WERI-Rb-1 (cell line): Measurements from ENCODE around the gene FABP7.

Source experiments
- DNase-seq: peaks from one replicate; pipeline ENCODE4 v3.0.0-alpha.2; 2020
- H3K27ac ChIP-seq: fragments of 250-450 bp; sonication (Bioruptor Pico); 2 replicates; pipeline ENCODE4 v1.5.1; 2020; ENCODE audit warnings: mild to moderate bottlenecking, moderate library complexity
- H3K27me3 ChIP-seq: fragments of 250-450 bp; sonication (Bioruptor Pico); 2 replicates; pipeline ENCODE4 v1.5.1; 2021; ENCODE audit warnings: mild to moderate bottlenecking, low read depth, moderate library complexity; ENCODE audit not compliant: insufficient read depth, severe bottlenecking
- H3K36me3 ChIP-seq: fragments of 250-450 bp; sonication (Bioruptor Pico); 2 replicates; pipeline ENCODE4 v1.5.1; 2020; ENCODE audit warnings: mild to moderate bottlenecking, moderate library complexity
- H3K4me3 ChIP-seq: 2 replicates; pipeline ENCODE4 v1.5.1; 2011; ENCODE audit warnings: low read depth, mild to moderate bottlenecking, control low read depth, low read length
- H3K9me3 ChIP-seq: fragments of 250-450 bp; sonication (Bioruptor Pico); 2 replicates; pipeline ENCODE4 v1.5.1; 2021; ENCODE audit warnings: mild to moderate bottlenecking, moderate library complexity; ENCODE audit not compliant: severe bottlenecking
- TF ChIP-seq, protein P1 (sequence below): IDR thresholded peaks from 2 replicates; pipeline ENCODE4 v1.5.1; 2011; ENCODE audit warnings: low read depth, mild to moderate bottlenecking, control low read depth, inconsistent platforms, low read length

Gene FABP7

DNA sequence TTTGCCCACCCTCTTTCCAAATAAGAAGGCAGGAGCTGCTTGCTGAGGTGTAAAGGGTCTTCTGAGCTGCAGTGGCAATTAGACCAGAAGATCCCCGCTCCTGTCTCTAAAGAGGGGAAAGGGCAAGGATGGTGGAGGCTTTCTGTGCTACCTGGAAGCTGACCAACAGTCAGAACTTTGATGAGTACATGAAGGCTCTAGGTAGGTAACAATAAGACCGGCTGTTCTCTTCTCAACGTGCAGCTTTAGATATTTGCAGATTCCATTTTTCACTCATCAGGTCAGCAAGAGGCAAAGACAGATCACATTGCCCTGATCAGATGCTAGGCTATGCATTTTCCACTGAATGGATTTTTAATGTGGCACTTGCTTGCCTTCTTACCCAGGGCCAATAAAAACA lies at the start of gene FABP7:
Gene FABP7, plus strand, starts transcription at position 50 of the 400 bp plus-strand sequence. Its CDS starts 79 bp downstream, at position 129.
- no peak within 1 kb of the TSS for H3K27ac ChIP-seq
- TF ChIP-seq, protein P1, sequence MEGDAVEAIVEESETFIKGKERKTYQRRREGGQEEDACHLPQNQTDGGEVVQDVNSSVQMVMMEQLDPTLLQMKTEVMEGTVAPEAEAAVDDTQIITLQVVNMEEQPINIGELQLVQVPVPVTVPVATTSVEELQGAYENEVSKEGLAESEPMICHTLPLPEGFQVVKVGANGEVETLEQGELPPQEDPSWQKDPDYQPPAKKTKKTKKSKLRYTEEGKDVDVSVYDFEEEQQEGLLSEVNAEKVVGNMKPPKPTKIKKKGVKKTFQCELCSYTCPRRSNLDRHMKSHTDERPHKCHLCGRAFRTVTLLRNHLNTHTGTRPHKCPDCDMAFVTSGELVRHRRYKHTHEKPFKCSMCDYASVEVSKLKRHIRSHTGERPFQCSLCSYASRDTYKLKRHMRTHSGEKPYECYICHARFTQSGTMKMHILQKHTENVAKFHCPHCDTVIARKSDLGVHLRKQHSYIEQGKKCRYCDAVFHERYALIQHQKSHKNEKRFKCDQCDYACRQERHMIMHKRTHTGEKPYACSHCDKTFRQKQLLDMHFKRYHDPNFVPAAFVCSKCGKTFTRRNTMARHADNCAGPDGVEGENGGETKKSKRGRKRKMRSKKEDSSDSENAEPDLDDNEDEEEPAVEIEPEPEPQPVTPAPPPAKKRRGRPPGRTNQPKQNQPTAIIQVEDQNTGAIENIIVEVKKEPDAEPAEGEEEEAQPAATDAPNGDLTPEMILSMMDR, result no peak
- H3K27me3 ChIP-seq, result no peaks in the 10 kb centered on the region
- H3K4me3 ChIP-seq, result no peak within 1 kb of the TSS
- no peak for DNase-seq
- no peaks in the 10 kb centered on the region for H3K36me3 ChIP-seq
- no peaks in the 10 kb centered on the region for H3K9me3 ChIP-seq

- H3K9me3 ChIP-seq, result no peaks in the 10 kb centered on the region
- no peak overlapping the region for H3K4me3 ChIP-seq
- no peak overlapping the region for H3K27ac ChIP-seq
- TF ChIP-seq, protein P1, result no peak
- H3K27me3 ChIP-seq, result no peaks in the 10 kb centered on the region
- H3K36me3 ChIP-seq, result peaks cover 4% of the 10 kb centered on the region
- no peak for DNase-seq
These were observed 49.2 kb upstream of the FABP7 start for GRCh38 chr6:122730334-122730733.

- H3K4me3 ChIP-seq, result no peak overlapping the region
- DNase-seq, result no peak
These were observed 48.6 kb upstream of the FABP7 start for GRCh38 chr6:122730775-122731386.

GRCh38 chr6:122733259-122733658 lies 46.3 kb upstream of the FABP7 start:
- no peaks in the 10 kb centered on the region for H3K9me3 ChIP-seq
- TF ChIP-seq, protein P1, result no peak

More at GRCh38 chr6:122730775-122731386, 48.6 kb upstream of the FABP7 start:
- Histone ChIP-seq H3K9me3 (no peaks in the 10 kb centered on the region), H3K36me3 (no peaks in the 10 kb centered on the region), H3K27me3 (no peaks in the 10 kb centered on the region), H3K27ac (no peak overlapping the region)
- TF ChIP-seq, protein P1, result peak; percentile 39

GRCh38 chr6:122734529-122735395 lies 44.8 kb upstream of the FABP7 start:
- H3K4me3 ChIP-seq, result no peak overlapping the region
- no peaks in the 10 kb centered on the region for H3K9me3 ChIP-seq
- DNase-seq, result no peak
- H3K36me3 ChIP-seq, result no peaks in the 10 kb centered on the region
- no peak overlapping the region for H3K27ac ChIP-seq
- H3K27me3 ChIP-seq, result no peaks in the 10 kb centered on the region
- TF ChIP-seq, protein P1, result no peak

More at GRCh38 chr6:122733259-122733658, 46.3 kb upstream of the FABP7 start:
- no peak for DNase-seq
- H3K27ac ChIP-seq, result no peak overlapping the region
- no peak overlapping the region for H3K4me3 ChIP-seq
- H3K27me3 ChIP-seq, result no peaks in the 10 kb centered on the region
- no peaks in the 10 kb centered on the region for H3K36me3 ChIP-seq
